SH-SY5Y (cell line): ENCODE results near the gene MCTP2.

Experiments used
- GATA2 ChIP-seq: IDR thresholded peaks from 2 replicates; pipeline ENCODE4 v1.6.1; 2011; ENCODE audit warnings: mild to moderate bottlenecking, low read depth, low read length
- GATA3 ChIP-seq: IDR thresholded peaks from 2 replicates; pipeline ENCODE4 v1.6.1; 2011; ENCODE audit warnings: low read depth, mild to moderate bottlenecking, low read length, moderate library complexity

Gene MCTP2

GRCh38 chr15:94526071-94526689 lies 294.8 kb downstream of the MCTP2 start:
- TF ChIP-seq GATA2 (no peak), GATA3 (no peak)

- TF ChIP-seq GATA2 (no peak), GATA3 (no peak)
These were observed 300.9 kb downstream of the MCTP2 start for GRCh38 chr15:94532226-94532625.
